Astrocyte of the spinal cord (primary cell): ENCODE measurements around the gene NCMAP.

Experiments used
- DNase-seq: peaks from one replicate; pipeline ENCODE4 v3.0.0; 2011; ENCODE audit warnings: low read depth, low spot score
- H3K4me3 ChIP-seq: 2 replicates; pipeline ENCODE4 v1.5.1; 2011; ENCODE audit warnings: low read depth, mild to moderate bottlenecking, low read length, moderate library complexity
- in situ Hi-C: cut with HindIII; loops from 2 replicates; pipeline ENCODE4 v1.10.0; 2017; ENCODE audit warnings: low sequenced_read_pairs
- TF ChIP-seq, protein P1 (sequence below): IDR thresholded peaks from 2 replicates; pipeline ENCODE4 v1.5.1; 2012; ENCODE audit warnings: low read depth, mild to moderate bottlenecking, low read length, inconsistent platforms

Gene NCMAP

GRCh38 chr1:24535021-24535424, 20.9 kb upstream of the NCMAP start:
- no peak for DNase-seq

DNA sequence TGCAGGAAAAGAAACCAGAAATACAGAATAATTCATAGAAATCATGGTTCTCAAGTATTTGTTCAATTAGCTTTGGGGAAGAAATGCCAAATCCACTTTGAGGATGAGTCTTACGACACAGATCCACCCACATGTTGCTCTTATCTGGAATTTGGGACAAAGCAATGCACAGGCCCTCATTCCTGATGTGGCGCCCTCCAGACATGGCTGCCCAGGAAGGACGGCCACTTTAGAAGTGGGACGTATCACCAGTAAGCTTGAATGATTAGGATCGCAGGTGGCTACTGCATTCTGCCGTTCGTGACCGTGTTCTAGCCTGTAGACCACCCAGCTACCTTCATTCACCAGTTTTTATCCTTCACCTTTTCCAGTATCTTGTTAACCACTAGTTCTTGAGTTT, 20.1 kb upstream of the NCMAP start:
- H3K4me3 ChIP-seq, result no peak overlapping the region
- no peak for DNase-seq
- in situ Hi-C loops, result no loop called here

More at GRCh38 chr1:24535021-24535424, 20.9 kb upstream of the NCMAP start:
- in situ Hi-C loops, result no loop called here
- TF ChIP-seq, protein P1, sequence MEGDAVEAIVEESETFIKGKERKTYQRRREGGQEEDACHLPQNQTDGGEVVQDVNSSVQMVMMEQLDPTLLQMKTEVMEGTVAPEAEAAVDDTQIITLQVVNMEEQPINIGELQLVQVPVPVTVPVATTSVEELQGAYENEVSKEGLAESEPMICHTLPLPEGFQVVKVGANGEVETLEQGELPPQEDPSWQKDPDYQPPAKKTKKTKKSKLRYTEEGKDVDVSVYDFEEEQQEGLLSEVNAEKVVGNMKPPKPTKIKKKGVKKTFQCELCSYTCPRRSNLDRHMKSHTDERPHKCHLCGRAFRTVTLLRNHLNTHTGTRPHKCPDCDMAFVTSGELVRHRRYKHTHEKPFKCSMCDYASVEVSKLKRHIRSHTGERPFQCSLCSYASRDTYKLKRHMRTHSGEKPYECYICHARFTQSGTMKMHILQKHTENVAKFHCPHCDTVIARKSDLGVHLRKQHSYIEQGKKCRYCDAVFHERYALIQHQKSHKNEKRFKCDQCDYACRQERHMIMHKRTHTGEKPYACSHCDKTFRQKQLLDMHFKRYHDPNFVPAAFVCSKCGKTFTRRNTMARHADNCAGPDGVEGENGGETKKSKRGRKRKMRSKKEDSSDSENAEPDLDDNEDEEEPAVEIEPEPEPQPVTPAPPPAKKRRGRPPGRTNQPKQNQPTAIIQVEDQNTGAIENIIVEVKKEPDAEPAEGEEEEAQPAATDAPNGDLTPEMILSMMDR, result no peak
- H3K4me3 ChIP-seq, result no peak overlapping the region

GRCh38 chr1:24536391-24536840, 19.5 kb upstream of the NCMAP start:
- no peak overlapping the region for H3K4me3 ChIP-seq
- in situ Hi-C loops, result no loop called here
- peak; percentile 36 for DNase-seq
- TF ChIP-seq, protein P1, result no peak

More for the DNA sequence above, 20.1 kb upstream of the NCMAP start:
- TF ChIP-seq, protein P1, result no peak

- TF ChIP-seq, protein P1, result no peak
- DNase-seq, result no peak
- H3K4me3 ChIP-seq, result no peak overlapping the region
- in situ Hi-C loops, result no loop called here
Measured at GRCh38 chr1:24540051-24540905, 15.6 kb upstream of the NCMAP start.

- no peak overlapping the region for H3K4me3 ChIP-seq
- peak; percentile 69 for DNase-seq
- TF ChIP-seq, protein P1, result no peak
- in situ Hi-C loops, result no loop called here
Measured at GRCh38 chr1:24540906-24541710, 14.8 kb upstream of the NCMAP start.

GRCh38 chr1:24541711-24542346, 14.1 kb upstream of the NCMAP start:
- no peak overlapping the region for H3K4me3 ChIP-seq
- TF ChIP-seq, protein P1, result peak; percentile 59
- DNase-seq, result no peak
- in situ Hi-C loops, result no loop called here
